HG03521 (cell line): ENCODE results near the gene NFKBIB.

Source experiments
- ATAC-seq: cut with Tn5 transposase; IDR thresholded peaks from one replicate; pipeline ENCODE4 v1.9.1; 2021; ENCODE audit warnings: mild to moderate bottlenecking, moderate library complexity; ENCODE audit not compliant: unreplicated experiment

Gene NFKBIB

GRCh38 chr19:38952395-38953165 lies 52.8 kb downstream of the NFKBIB start:
- ATAC-seq, result no peak

DNA sequence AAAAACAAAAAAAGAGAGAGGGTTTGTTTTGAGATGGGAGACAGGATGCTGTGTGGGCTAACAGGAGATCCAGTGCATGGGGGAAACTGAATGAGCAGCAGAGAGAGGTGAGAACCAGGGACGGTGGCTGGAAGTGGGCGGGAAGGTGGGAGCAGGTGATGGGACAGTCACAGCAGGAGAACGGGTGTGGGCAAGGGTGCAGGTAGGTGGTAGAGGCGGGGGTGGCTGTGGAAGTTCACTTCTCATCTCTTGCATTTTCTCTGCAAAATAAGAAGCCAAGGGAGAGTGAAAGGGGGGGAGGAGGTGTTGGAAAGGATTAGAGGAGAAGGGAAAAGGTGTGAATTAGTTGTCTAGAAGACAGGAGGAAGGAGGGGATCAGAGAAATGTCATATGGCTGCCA lies 53.9 kb downstream of the NFKBIB start:
- ATAC-seq, result no peak

GRCh38 chr19:38956264-38956663 lies 56.5 kb downstream of the NFKBIB start:
- no peak for ATAC-seq

DNA sequence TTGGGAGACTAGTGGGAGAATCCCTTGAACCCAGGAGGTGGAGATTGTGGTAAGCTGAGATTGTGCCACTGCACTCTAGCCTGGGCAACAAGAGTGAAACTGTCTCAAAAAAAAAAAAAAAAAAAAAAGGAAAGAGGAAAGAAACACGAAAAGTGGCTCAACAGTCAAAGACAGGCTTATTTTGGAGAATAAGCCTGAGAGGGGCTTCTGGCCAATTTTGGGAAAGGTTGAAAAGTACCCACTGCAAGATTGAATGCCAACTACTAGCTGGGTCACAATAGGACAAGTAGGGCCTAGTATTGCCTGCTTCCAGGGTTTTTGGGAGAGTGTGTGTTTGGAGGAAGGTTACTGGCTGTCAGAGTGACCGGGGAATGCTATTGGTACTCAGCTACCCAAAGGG lies 58.5 kb downstream of the NFKBIB start:
- no peak for ATAC-seq
